ENCODE data around the gene SRCIN1. TPM values are rescaled to one million over a fixed set of nuclear protein-coding genes. Genes with fewer than 3 reads are reported as not detected.

The SRCIN1 gene
- total RNA-seq, 1 experiment from 2014 or later: 2.3 TPM

GRCh38 chr17:38569701-38570512 is 35.8 kb downstream of the SRCIN1 start:
- H3K4me3 ChIP-seq (ENCODE audit: insufficient read depth, low read depth, low read length): no peak overlapping the region
- peaks cover 98% of the 10 kb centered on the region for H3K27me3 ChIP-seq (ENCODE audit: control insufficient read depth, insufficient read depth, low read length)
- H3K36me3 ChIP-seq (replicated peaks; ENCODE audit: control insufficient read depth, insufficient read depth, low read length): no peaks in the 10 kb centered on the region
- DNase-seq: no peak

DNA sequence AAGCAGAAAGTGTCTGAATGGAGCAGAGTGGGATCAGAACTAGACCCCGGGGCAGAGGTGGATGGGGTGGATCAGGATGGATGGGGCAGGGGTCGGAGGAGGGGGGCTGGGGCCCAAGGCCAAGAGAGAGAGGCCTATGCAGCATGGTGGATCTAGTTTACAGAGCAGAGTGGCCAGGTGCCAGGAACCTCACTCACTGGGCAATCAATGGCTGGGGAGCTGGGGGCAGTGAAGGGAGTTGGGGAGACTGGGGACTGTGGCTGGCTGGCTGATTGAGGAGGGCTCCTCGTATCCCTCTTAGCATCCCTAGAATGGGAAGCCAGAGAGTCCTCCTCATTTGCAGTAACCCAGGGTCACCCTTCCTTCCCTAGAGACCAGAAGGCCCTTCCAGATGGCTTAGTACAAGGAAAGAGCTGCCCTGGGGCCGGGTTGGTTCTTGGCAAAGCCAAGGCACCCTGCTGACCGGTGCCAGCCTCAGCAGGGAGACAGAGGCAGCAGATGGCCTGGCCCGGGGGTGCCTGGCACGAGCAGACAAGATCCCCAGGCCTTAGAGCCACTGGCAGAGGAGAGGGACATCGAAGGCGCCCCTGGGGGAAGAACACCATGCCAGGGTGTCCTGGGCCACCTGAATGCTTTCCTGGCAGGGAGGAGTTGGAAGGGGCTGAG is 36.8 kb downstream of the SRCIN1 start:
- Histone ChIP-seq H3K27me3 (ENCODE audit: control insufficient read depth, insufficient read depth, low read length) (peaks cover 98% of the 10 kb centered on the region), H3K36me3 (replicated peaks; ENCODE audit: control insufficient read depth, insufficient read depth, low read length) (no peaks in the 10 kb centered on the region), H3K4me3 (ENCODE audit: insufficient read depth, low read depth, low read length) (no peak overlapping the region)
- no peak for DNase-seq

GRCh38 chr17:38568274-38568673 is 37.5 kb downstream of the SRCIN1 start:
- H3K36me3 ChIP-seq (replicated peaks; ENCODE audit: control insufficient read depth, insufficient read depth, low read length): no peaks in the 10 kb centered on the region
- peaks cover 95% of the 10 kb centered on the region for H3K27me3 ChIP-seq (ENCODE audit: control insufficient read depth, insufficient read depth, low read length)
- DNase-seq: peak; percentile 76

GRCh38 chr17:38567350-38567749 is 38.4 kb downstream of the SRCIN1 start:
- Histone ChIP-seq H3K4me3 (ENCODE audit: insufficient read depth, low read depth, low read length) (no peak overlapping the region), H3K36me3 (replicated peaks; ENCODE audit: control insufficient read depth, insufficient read depth, low read length) (no peaks in the 10 kb centered on the region), H3K27me3 (ENCODE audit: control insufficient read depth, insufficient read depth, low read length) (peaks cover 97% of the 10 kb centered on the region)
- DNase-seq: no peak

More at GRCh38 chr17:38568274-38568673, 37.5 kb downstream of the SRCIN1 start:
- no peak overlapping the region for H3K4me3 ChIP-seq (ENCODE audit: insufficient read depth, low read depth, low read length)

- no peaks in the 10 kb centered on the region for H3K36me3 ChIP-seq (replicated peaks; ENCODE audit: control insufficient read depth, insufficient read depth, low read length)
- H3K4me3 ChIP-seq (ENCODE audit: insufficient read depth, low read depth, low read length): no peak overlapping the region
- peaks cover 97% of the 10 kb centered on the region for H3K27me3 ChIP-seq (ENCODE audit: control insufficient read depth, insufficient read depth, low read length)
- DNase-seq: no peak
Measured at GRCh38 chr17:38566666-38567031, 39.1 kb downstream of the SRCIN1 start.

GRCh38 chr17:38565853-38566665 is 39.7 kb downstream of the SRCIN1 start:
- DNase-seq: no peak
- Histone ChIP-seq H3K36me3 (replicated peaks; ENCODE audit: control insufficient read depth, insufficient read depth, low read length) (no peaks in the 10 kb centered on the region), H3K4me3 (ENCODE audit: insufficient read depth, low read depth, low read length) (no peak overlapping the region), H3K27me3 (ENCODE audit: control insufficient read depth, insufficient read depth, low read length) (peaks cover 97% of the 10 kb centered on the region)

DNA sequence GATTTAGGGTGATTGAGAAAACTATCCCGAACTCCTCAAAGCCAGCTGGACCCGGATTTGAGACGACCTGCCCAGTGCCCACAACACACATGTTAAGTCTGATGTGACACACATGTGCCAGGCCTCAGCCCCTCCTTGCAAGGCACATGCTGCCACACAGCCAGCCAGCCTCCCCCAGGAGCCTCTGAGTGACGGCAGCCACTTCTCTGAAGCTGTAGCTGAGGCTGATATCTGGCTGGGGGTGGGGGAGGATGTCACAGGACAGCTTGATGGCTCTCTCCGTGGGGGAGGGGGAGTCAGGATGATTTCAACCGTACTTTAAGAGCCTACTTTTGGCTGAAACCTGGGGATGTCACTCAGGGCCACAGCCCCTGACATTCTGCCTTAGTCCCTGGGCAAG is 40.9 kb downstream of the SRCIN1 start:
- DNase-seq: peak; percentile 77
- no peak overlapping the region for H3K4me3 ChIP-seq (ENCODE audit: insufficient read depth, low read depth, low read length)
- H3K27me3 ChIP-seq (ENCODE audit: control insufficient read depth, insufficient read depth, low read length): peaks cover 97% of the 10 kb centered on the region
- no peaks in the 10 kb centered on the region for H3K36me3 ChIP-seq (replicated peaks; ENCODE audit: control insufficient read depth, insufficient read depth, low read length)

DNA sequence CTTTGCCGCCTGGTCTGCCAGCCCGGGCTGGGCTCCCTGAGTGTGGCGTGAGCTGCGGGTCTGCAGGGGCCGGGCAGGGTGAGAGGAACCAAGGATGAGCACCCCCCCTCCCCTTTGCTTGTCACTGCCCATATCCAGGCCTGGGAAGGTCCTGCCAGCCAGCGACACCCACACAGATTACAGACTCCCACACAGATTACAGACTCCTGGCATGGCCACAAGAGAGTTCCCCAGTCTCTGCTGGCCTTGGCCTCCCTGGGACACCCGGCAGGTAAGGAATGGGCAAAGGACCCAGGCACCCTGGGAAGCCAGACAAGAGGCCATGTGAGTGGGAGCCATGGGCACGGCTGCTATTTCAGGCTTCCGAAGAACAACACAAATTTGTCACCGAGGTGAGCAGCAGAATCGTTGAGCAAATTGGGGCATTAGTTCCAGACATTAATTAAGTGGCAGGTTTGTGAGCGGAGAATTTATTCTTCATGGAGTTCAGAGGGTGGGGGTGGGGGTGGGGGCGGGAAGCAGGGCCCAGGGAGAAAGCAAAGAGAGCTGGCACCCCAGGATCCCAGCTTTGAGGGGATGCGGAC is 41.4 kb downstream of the SRCIN1 start:
- Histone ChIP-seq H3K36me3 (replicated peaks; ENCODE audit: control insufficient read depth, insufficient read depth, low read length) (no peaks in the 10 kb centered on the region), H3K4me3 (ENCODE audit: insufficient read depth, low read depth, low read length) (peak overlapping the region; percentile 24), H3K27me3 (ENCODE audit: control insufficient read depth, insufficient read depth, low read length) (peaks cover 96% of the 10 kb centered on the region)
- no peak for DNase-seq

DNA sequence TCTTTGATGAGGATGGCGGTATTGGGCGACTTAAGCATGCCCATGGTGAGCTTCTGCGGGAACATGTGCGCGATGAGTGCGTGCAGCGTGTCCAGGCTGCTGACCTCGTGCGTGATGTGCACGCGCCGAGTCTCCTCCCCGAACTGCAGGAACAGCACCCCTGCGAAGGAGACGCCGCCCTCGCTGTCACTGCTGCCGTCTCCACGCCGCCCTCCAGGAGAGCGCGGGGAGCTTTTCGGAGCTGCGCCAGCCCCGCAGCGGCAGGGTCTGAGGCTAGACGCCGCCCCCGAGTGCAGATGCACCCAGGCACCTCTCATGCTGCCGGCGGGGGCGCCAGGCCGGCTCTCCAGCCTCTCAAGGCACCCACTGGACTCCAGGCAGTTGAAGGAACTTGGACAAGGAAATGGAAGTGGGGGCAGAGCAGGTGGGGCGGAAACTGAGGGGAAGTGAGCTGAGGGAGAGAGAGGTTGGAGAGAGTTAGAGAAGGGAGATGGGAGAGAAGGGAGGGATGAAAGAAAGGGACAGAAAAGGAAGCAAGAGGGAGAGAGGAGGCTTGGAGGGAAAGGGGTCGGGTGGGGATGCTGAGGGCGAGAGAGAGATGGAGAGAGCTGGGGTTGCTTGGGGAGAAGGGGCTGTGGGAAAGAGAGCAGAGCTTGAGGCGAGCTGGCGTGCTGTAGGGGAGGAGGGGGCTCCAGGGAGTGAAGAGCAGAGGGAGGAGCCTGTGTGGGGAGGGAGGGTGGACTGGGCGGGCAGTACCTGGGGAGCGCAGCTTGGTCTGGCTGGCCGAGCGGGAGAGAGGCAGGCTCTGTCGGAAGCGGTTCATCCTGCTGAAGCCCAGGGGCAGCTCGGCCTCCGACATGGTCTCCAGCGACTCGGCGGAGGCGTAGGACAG is 42.1 kb downstream of the SRCIN1 start:
- peak; percentile 96 for DNase-seq
- H3K4me3 ChIP-seq (ENCODE audit: insufficient read depth, low read depth, low read length): peak overlapping the region; percentile 52

DNA sequence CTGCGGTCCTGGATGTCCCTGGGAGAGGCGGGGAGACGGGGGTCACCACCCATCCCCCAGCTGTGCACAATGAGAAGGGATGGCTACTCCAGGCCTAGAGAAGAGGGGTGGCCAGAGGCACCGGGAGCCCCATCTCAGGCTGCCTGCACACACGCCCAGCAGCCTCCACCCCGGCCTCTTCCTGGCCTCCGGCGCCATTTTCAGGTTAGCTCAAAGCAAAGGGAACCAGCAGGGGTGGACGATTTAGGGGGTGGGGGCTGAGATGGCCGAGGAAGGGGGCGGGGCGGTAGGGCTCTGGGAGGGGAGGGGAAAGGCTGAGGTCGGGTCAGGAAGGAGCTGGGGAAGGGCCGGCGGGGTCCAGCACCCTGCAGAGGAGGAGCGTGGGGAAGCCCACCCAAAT is 42.8 kb downstream of the SRCIN1 start:
- DNase-seq: peak; percentile 93
- Histone ChIP-seq H3K27me3 (ENCODE audit: control insufficient read depth, insufficient read depth, low read length) (peaks cover 90% of the 10 kb centered on the region), H3K4me3 (ENCODE audit: insufficient read depth, low read depth, low read length) (peak overlapping the region; percentile 52), H3K36me3 (replicated peaks; ENCODE audit: control insufficient read depth, insufficient read depth, low read length) (no peaks in the 10 kb centered on the region)

More for the DNA sequence above, 42.1 kb downstream of the SRCIN1 start:
- Histone ChIP-seq H3K36me3 (replicated peaks; ENCODE audit: control insufficient read depth, insufficient read depth, low read length) (no peaks in the 10 kb centered on the region), H3K27me3 (ENCODE audit: control insufficient read depth, insufficient read depth, low read length) (peaks cover 95% of the 10 kb centered on the region)

DNA sequence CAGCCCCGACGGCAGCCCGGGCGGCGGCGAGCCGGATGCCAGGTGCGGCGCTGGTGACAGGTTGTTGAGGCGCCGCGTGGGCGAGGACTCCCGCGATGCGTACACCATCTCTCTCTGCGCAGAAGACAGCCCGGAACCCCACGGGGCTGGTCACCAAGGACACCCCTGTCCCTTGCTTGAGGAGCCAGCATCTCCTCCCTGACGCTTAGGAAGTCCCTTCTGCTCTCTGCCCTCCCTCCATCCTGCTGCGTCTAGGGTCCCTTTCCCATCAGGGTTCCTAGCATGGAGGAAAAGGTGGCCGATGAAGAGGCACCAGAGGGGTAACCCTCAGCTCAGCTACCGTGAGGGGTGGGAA is 43.6 kb downstream of the SRCIN1 start:
- no peak overlapping the region for H3K4me3 ChIP-seq (ENCODE audit: insufficient read depth, low read depth, low read length)
- DNase-seq: no peak

GRCh38 chr17:38561416-38562214 is 44.1 kb downstream of the SRCIN1 start:
- peak; percentile 87 for DNase-seq
- Histone ChIP-seq H3K27me3 (ENCODE audit: control insufficient read depth, insufficient read depth, low read length) (peaks cover 80% of the 10 kb centered on the region), H3K36me3 (replicated peaks; ENCODE audit: control insufficient read depth, insufficient read depth, low read length) (no peaks in the 10 kb centered on the region), H3K4me3 (ENCODE audit: insufficient read depth, low read depth, low read length) (no peak overlapping the region)

More for the DNA sequence above, 43.6 kb downstream of the SRCIN1 start:
- Histone ChIP-seq H3K36me3 (replicated peaks; ENCODE audit: control insufficient read depth, insufficient read depth, low read length) (no peaks in the 10 kb centered on the region), H3K27me3 (ENCODE audit: control insufficient read depth, insufficient read depth, low read length) (peaks cover 85% of the 10 kb centered on the region)

Data from H7 (cell line).